Gastroesophageal sphincter (tissue), 4 donors: ENCODE data around the gene MAPK6. TPM values are rescaled to one million over a fixed set of nuclear protein-coding genes. Genes with fewer than 3 reads are reported as not detected.

ENCODE experiments used
- ATAC-seq: fragments of 150-250 bp; one replicate; pipeline ENCODE4 v1.9.1; 2016; ENCODE audit warnings: mild to moderate bottlenecking, moderate library complexity
- H3K27ac ChIP-seq, 4 donors: fragments of 200-600 bp; sonication (generic) in 3 of 4; 1 replicate in 3 of 4; 2 replicates in 1 of 4; pipeline ENCODE4 v1.5.1; 2016 to 2019
- H3K27me3 ChIP-seq: fragments of 200-600 bp; sonication (generic); one replicate; pipeline ENCODE4 v1.5.1; 2019
- H3K36me3 ChIP-seq, 2 donors: fragments of 200-600 bp; sonication (generic); one replicate each; pipeline ENCODE4 v1.5.1; 2019; ENCODE audit warnings: control low read depth in 1 of 2
- H3K4me1 ChIP-seq, 3 donors: fragments of 200-600 bp; sonication (generic); 1 replicate in 2 of 3; 2 replicates in 1 of 3; pipeline ENCODE4 v1.5.1; 2016 to 2019; ENCODE audit warnings: control low read depth in 2 of 3
- H3K4me3 ChIP-seq, 2 donors: fragments of 200-600 bp; sonication (generic); one replicate each; pipeline ENCODE4 v1.5.1; 2019; ENCODE audit warnings: mild to moderate bottlenecking in 1 of 2, moderate library complexity in 1 of 2
- H3K9me3 ChIP-seq, 3 donors: fragments of 200-600 bp; sonication (generic); one replicate each; pipeline ENCODE4 v1.5.1; 2017 to 2019; ENCODE audit warnings: control low read depth in 2 of 3
- EP300 ChIP-seq: sonication (generic); formaldehyde crosslinking; IDR thresholded peaks from one replicate; pipeline ENCODE4 v1.6.1; 2017; ENCODE audit warnings: antibody characterized with exemption, mild to moderate bottlenecking
- POLR2A ChIP-seq, 2 donors: fragments of 450-650 bp; IDR thresholded peaks; one replicate each; pipeline ENCODE4 v1.6.1; 2017; ENCODE audit warnings: antibody characterized with exemption in 2 of 2, mild to moderate bottlenecking in 2 of 2, moderate library complexity in 1 of 2
- POLR2AphosphoS5 ChIP-seq: sonication (generic); formaldehyde crosslinking; IDR thresholded peaks from one replicate; pipeline ENCODE4 v1.6.1; 2017; ENCODE audit warnings: antibody characterized with exemption
- WGBS, 2 donors: methylation state at CpG; one replicate each; pipeline ENCODE4 v1.1.5; 2018; ENCODE audit warnings: low coverage in 1 of 2; 5-methylcytosine and 5-hydroxymethylcytosine counted together
- total RNA-seq, 4 donors: library from RNA; depleted of rRNA; stranded (reverse); fragments of >200 nt; gene quantifications; one replicate each; pipeline ENCODE4 v1.1.0, GENCODE V29; 2016
- TF ChIP-seq, protein P1 (sequence below), 4 experiments: fragments of 200-600 bp in 2 of 4; fragments of 450-650 bp in 2 of 4; sonication (generic) in 1 of 4; IDR thresholded peaks; one replicate each; pipeline ENCODE4 v1.5.1; 2017 to 2019; ENCODE audit warnings: antibody characterized with exemption in 4 of 4, mild to moderate bottlenecking in 2 of 4, moderate library complexity in 2 of 4

Gene MAPK6
- total RNA-seq, 4 donors from 2014 or later: 17.5 to 22.5 (median 20.7) TPM

DNA sequence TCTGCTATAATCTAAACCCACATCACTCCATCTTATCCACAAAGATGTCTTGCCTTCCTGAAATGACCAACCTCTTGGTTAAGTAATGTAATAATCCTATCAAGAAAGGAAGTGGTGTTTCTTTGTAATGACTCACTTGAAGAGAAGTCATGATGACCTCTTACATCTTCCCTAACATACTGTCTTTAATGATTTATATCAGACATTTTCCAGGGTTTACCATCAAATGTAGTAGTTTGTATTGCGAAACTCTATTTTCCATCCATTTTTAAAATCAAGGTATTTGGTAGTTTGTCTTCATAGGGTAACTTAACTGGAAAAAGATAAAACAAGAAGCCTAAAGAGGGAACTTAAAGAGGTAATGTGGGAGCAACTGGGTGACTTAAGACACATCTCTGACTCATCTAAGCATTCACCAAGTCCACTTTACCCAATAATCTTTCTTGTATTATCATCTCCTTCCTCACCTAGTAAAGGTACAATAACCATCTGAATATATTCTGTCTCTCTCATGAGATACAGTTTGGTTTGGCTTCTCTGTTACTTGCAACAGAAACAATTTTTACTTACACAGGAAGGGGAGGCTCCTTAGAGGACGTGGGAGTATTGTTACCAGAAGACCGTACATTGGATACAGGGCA lies 5.7 kb upstream of the MAPK6 start:
- H3K27me3 ChIP-seq: no peaks in the 10 kb centered on the region
- no peak overlapping the region for H3K27ac ChIP-seq
- no peak overlapping the region for H3K4me3 ChIP-seq
- no peak for TF ChIP-seq POLR2A (IDR thresholded peaks at IDR 0.05)
- no peak for TF ChIP-seq POLR2AphosphoS5
- peaks cover 0 to 14% (median 0%) of the 10 kb centered on the region in 3 donors for H3K4me1 ChIP-seq
- 72 to 100% methylated on average over 1 to 3 of the region's 3 CpGs for WGBS, 2 donors
- no peaks in the 10 kb centered on the region for H3K9me3 ChIP-seq
- H3K36me3 ChIP-seq: no peaks in the 10 kb centered on the region
- no peak for ATAC-seq

DNA sequence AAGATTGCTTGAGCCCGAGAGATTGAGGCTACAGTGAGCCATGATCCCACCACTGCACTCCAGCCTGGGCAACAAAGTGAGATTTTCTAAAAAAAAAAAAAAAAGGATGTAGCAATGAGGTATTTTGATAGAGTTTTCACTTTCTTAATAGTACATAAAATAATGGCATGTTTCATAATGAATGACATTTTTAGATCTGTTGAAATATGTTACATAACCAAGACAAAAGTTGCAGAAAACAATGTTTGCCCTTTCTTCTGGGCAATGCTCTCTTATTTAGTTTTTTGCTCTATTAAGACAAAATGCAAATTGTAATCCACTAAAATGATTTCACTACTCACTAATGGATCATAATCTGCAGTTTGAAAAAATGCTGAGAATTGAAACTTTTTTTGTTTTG lies 4.4 kb upstream of the MAPK6 start:
- Histone ChIP-seq H3K4me1 (peaks cover 0 to 20% (median 0%) of the 10 kb centered on the region in 3 donors), H3K36me3 (no peaks in the 10 kb centered on the region), H3K27ac (no peak overlapping the region), H3K27me3 (no peaks in the 10 kb centered on the region), H3K4me3 (no peak overlapping the region), H3K9me3 (no peaks in the 10 kb centered on the region)
- TF ChIP-seq POLR2A (IDR thresholded peaks at IDR 0.05) (no peak), EP300 (no peak), POLR2AphosphoS5 (no peak)
- TF ChIP-seq, protein P1, sequence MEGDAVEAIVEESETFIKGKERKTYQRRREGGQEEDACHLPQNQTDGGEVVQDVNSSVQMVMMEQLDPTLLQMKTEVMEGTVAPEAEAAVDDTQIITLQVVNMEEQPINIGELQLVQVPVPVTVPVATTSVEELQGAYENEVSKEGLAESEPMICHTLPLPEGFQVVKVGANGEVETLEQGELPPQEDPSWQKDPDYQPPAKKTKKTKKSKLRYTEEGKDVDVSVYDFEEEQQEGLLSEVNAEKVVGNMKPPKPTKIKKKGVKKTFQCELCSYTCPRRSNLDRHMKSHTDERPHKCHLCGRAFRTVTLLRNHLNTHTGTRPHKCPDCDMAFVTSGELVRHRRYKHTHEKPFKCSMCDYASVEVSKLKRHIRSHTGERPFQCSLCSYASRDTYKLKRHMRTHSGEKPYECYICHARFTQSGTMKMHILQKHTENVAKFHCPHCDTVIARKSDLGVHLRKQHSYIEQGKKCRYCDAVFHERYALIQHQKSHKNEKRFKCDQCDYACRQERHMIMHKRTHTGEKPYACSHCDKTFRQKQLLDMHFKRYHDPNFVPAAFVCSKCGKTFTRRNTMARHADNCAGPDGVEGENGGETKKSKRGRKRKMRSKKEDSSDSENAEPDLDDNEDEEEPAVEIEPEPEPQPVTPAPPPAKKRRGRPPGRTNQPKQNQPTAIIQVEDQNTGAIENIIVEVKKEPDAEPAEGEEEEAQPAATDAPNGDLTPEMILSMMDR (IDR thresholded peaks at IDR 0.05): no peak
- no peak for ATAC-seq
- 90% methylated on average over 1 of the region's 1 CpG; no CpG with 5 or more reads in 1 of the 2 donors for WGBS, 2 donors

- H3K36me3 ChIP-seq: no peaks in the 10 kb centered on the region
- no peak overlapping the region for H3K27ac ChIP-seq
- no peak for TF ChIP-seq POLR2AphosphoS5
- TF ChIP-seq, protein P1 (IDR thresholded peaks at IDR 0.05): no peak
- no peak for TF ChIP-seq EP300
- TF ChIP-seq POLR2A (IDR thresholded peaks at IDR 0.05): no peak
- H3K4me1 ChIP-seq: peaks cover 0 to 29% (median 0%) of the 10 kb centered on the region in 3 donors
- no peak for ATAC-seq
- no peak overlapping the region for H3K4me3 ChIP-seq
- H3K27me3 ChIP-seq: no peaks in the 10 kb centered on the region
- WGBS, 2 donors: 80% methylated on average over 2 of the region's 2 CpGs; no CpG with 5 or more reads in 1 of the 2 donors
- H3K9me3 ChIP-seq: no peaks in the 10 kb centered on the region
Measured at GRCh38 chr15:52016316-52016715, 2.7 kb upstream of the MAPK6 start.

- H3K27ac ChIP-seq: peak overlapping the region in 3 of 4 donors; percentile 96 to 99 (median 96)
- no peaks in the 10 kb centered on the region for H3K9me3 ChIP-seq
- H3K4me1 ChIP-seq: peaks cover 0 to 36% (median 8%) of the 10 kb centered on the region in 3 donors
- no peak for TF ChIP-seq POLR2AphosphoS5
- no peak for TF ChIP-seq POLR2A (IDR thresholded peaks at IDR 0.05)
- TF ChIP-seq EP300: no peak
- TF ChIP-seq, protein P1 (IDR thresholded peaks at IDR 0.05): no peak
- peak overlapping the region in 1 of 2 donors; percentile 76 for H3K4me3 ChIP-seq
- WGBS, 2 donors: 83 to 92% methylated on average over 4 to 7 of the region's 7 CpGs
- no peak for ATAC-seq
- H3K36me3 ChIP-seq: no peaks in the 10 kb centered on the region
- no peaks in the 10 kb centered on the region for H3K27me3 ChIP-seq
Measured at GRCh38 chr15:52018244-52018643, 775 bp upstream of the MAPK6 start.

- WGBS, 2 donors: 0% methylated on average over 6 to 7 of the region's 100 CpGs
- ATAC-seq: peak; percentile 87
- H3K4me1 ChIP-seq: peaks cover 0 to 41% (median 8%) of the 10 kb centered on the region in 3 donors
- TF ChIP-seq, protein P1 (IDR thresholded peaks at IDR 0.05): peak in 1 of 4 experiments; percentile 15
- no peak for TF ChIP-seq EP300
- TF ChIP-seq POLR2A (IDR thresholded peaks at IDR 0.05): peak; percentile 60
- peak; percentile 83 for TF ChIP-seq POLR2AphosphoS5
- H3K27me3 ChIP-seq: no peaks in the 10 kb centered on the region
- no peaks in the 10 kb centered on the region for H3K9me3 ChIP-seq
- H3K27ac ChIP-seq: peak overlapping the region; percentile 96 to 99 (median 98)
- H3K36me3 ChIP-seq: no peaks in the 10 kb centered on the region
- H3K4me3 ChIP-seq: peak overlapping the region; percentile 76 to 99
Measured at GRCh38 chr15:52019394-52020220, 588 bp downstream of the MAPK6 start.
